A673 (cell line): ENCODE results near the gene ENOX1. TPM values are rescaled to one million over a fixed set of nuclear protein-coding genes. Genes with fewer than 3 reads are reported as not detected.

Experiments
- BruUV-seq: library from RNA; stranded (reverse); fragments of 400-500 nt; replicated peaks from 2 replicates; lab custom pipeline; 2021; lab: Mats Ljungman, UMichigan
- CTCF ChIA-PET: fragments of 300-600 bp; sonication (Branson Sonifier 250); formaldehyde crosslinking; loops from one replicate; lab custom pipeline; 2022; ENCODE audit warnings: antibody characterized with exemption; lab: Charles Lee
- POLR2A ChIA-PET: fragments of 300-600 bp; sonication (Branson Sonifier 250); formaldehyde crosslinking; loops from one replicate; lab custom pipeline; 2022; ENCODE audit warnings: antibody characterized with exemption; ENCODE audit not compliant: low non-redundant PET; lab: Charles Lee
- DNase-seq: peaks from one replicate; pipeline ENCODE4 v3.0.0-alpha.2; 2015; ENCODE audit warnings: low spot score
- H3K27ac ChIP-seq: fragments of 200-600 bp; sonication (generic); 2 replicates; pipeline ENCODE4 v1.5.1; 2016; ENCODE audit warnings: mixed run types, low read depth, mild to moderate bottlenecking, mixed read lengths, antibody characterized with exemption, low read length; ENCODE audit not compliant: poor library complexity, severe bottlenecking
- H3K27me3 ChIP-seq: fragments of 200-600 bp; sonication (generic); replicated peaks from 2 replicates; pipeline ENCODE4 v1.6.1; 2017; ENCODE audit warnings: mixed run types, low read depth, mild to moderate bottlenecking, mixed read lengths, antibody characterized with exemption, low read length; ENCODE audit not compliant: insufficient read depth, poor library complexity
- H3K36me3 ChIP-seq: fragments of 200-600 bp; sonication (generic); 2 replicates; pipeline ENCODE4 v1.6.1; 2016; ENCODE audit warnings: mixed run types, mild to moderate bottlenecking, mixed read lengths, antibody characterized with exemption, low read length; ENCODE audit not compliant: insufficient read depth, poor library complexity, severe bottlenecking
- H3K4me1 ChIP-seq: fragments of 200-600 bp; sonication (generic); 2 replicates; pipeline ENCODE4 v1.6.1; 2017; ENCODE audit warnings: mixed run types, mild to moderate bottlenecking, mixed read lengths, antibody characterized with exemption, low read length; ENCODE audit not compliant: insufficient read depth, poor library complexity, severe bottlenecking
- H3K4me3 ChIP-seq: fragments of 200-600 bp; sonication (generic); 2 replicates; pipeline ENCODE4 v1.5.1; 2016; ENCODE audit warnings: low read depth, mixed run types, mild to moderate bottlenecking, mixed read lengths, low read length; ENCODE audit not compliant: poor library complexity, severe bottlenecking
- H3K9me3 ChIP-seq: fragments of 200-600 bp; sonication (generic); 2 replicates; pipeline ENCODE4 v1.6.1; 2016; ENCODE audit warnings: mixed run types, low read depth, mild to moderate bottlenecking, mixed read lengths, antibody characterized with exemption, low read length; ENCODE audit not compliant: poor library complexity, severe bottlenecking
- CTCF ChIP-seq: fragments of 300-800, 200-600 bp; sonication (generic); conservative IDR thresholded peaks from 2 replicates; pipeline ENCODE4 v1.5.1; 2017; ENCODE audit warnings: low read depth, mild to moderate bottlenecking, antibody characterized with exemption, low read length, moderate library complexity, mixed read lengths
- EZH2 ChIP-seq: fragments of 200-600 bp; sonication (generic); IDR thresholded peaks from 2 replicates; pipeline ENCODE4 v1.6.1; 2017; ENCODE audit warnings: borderline replicate concordance, low read depth, mild to moderate bottlenecking, mixed read lengths, antibody characterized with exemption, low read length; ENCODE audit not compliant: poor library complexity, severe bottlenecking
- intact Hi-C: fragments of 100-400 bp; cut with micrococcal nuclease; formaldehyde crosslinking; loops from one replicate; pipeline ENCODE4 v1.10.0; 2022; ENCODE audit not compliant: unreplicated experiment
- total RNA-seq: library from RNA; stranded (reverse); gene quantifications from 2 replicates; pipeline ENCODE4 v1.2.3, GENCODE V29; 2021

ENOX1 gene
- total RNA-seq, 1 experiment from 2014 or later = 4.4 TPM

GRCh38 chr13:43246382-43246781, 540.4 kb downstream of the ENOX1 start:
- H3K27me3 ChIP-seq = no peaks in the 10 kb centered on the region
- no peak for TF ChIP-seq CTCF
- no peak for TF ChIP-seq EZH2
- DNase-seq = no peak
- H3K36me3 ChIP-seq = no peaks in the 10 kb centered on the region
- BruUV-seq = no TSS peak
- ChIA-PET POLR2A (no interaction called here), CTCF (no interaction called here)
- no peak overlapping the region for H3K27ac ChIP-seq
- H3K9me3 ChIP-seq = no peaks in the 10 kb centered on the region
- intact Hi-C loops = no loop called here
- no peak overlapping the region for H3K4me3 ChIP-seq
- peaks cover 9% of the 10 kb centered on the region for H3K4me1 ChIP-seq

- H3K27ac ChIP-seq = no peak overlapping the region
- POLR2A ChIA-PET = no interaction called here
- no TSS peak for BruUV-seq
- TF ChIP-seq CTCF (no peak), EZH2 (no peak)
- DNase-seq = no peak
- peaks cover 9% of the 10 kb centered on the region for H3K4me1 ChIP-seq
- H3K9me3 ChIP-seq = no peaks in the 10 kb centered on the region
- CTCF ChIA-PET = no interaction called here
- H3K36me3 ChIP-seq = no peaks in the 10 kb centered on the region
- H3K27me3 ChIP-seq = no peaks in the 10 kb centered on the region
- no peak overlapping the region for H3K4me3 ChIP-seq
- intact Hi-C loops = no loop called here
Measured at GRCh38 chr13:43245374-43245964, 541.3 kb downstream of the ENOX1 start.

- Histone ChIP-seq H3K36me3 (no peaks in the 10 kb centered on the region), H3K4me1 (peaks cover 9% of the 10 kb centered on the region), H3K27ac (no peak overlapping the region), H3K9me3 (no peaks in the 10 kb centered on the region), H3K27me3 (no peaks in the 10 kb centered on the region), H3K4me3 (no peak overlapping the region)
- intact Hi-C loops = no loop called here
- POLR2A ChIA-PET = no interaction called here
- BruUV-seq = no TSS peak
- CTCF ChIA-PET = no interaction called here
- DNase-seq = no peak
- TF ChIP-seq EZH2 (no peak), CTCF (no peak)
Measured at GRCh38 chr13:43244481-43244880, 542.3 kb downstream of the ENOX1 start.
